ENCODE measurements around the gene SLC66A1. TPM values are rescaled to one million over a fixed set of nuclear protein-coding genes. Genes with fewer than 3 reads are reported as not detected.
"Not testable (repeated sequence)": the region's sequence is repeated elsewhere in the genome, so short reads cannot be mapped to it uniquely, and the experiment has no call there.

SLC66A1 gene
- total RNA-seq, 2 experiments from 2014 or later, result 6.5 to 6.8 TPM

- no peak for DNase-seq
- H3K27me3 Mint-ChIP-seq, result peaks cover 16% of the 10 kb centered on the region
- H3K9me3 Mint-ChIP-seq, result peaks cover 2% of the 10 kb centered on the region
- peak overlapping the region; percentile 48 for H3K4me3 Mint-ChIP-seq
- H3K27ac Mint-ChIP-seq, result no peak overlapping the region
- peaks cover 8% of the 10 kb centered on the region for H3K36me3 Mint-ChIP-seq
- peaks cover 6% of the 10 kb centered on the region for H3K4me1 Mint-ChIP-seq
Measured at GRCh38 chr1:19287436-19288185, 24.5 kb upstream of the SLC66A1 start.

GRCh38 chr1:19288324-19289241 is 23.5 kb upstream of the SLC66A1 start, which contains the start of gene AKR7A3:
AKR7A3 (minus strand) TSS chr1:19288770; CDS start chr1:19288709, 61 bp downstream.
- Mint-ChIP-seq H3K27me3 (peaks cover 16% of the 10 kb centered on the region), H3K36me3 (peaks cover 13% of the 10 kb centered on the region), H3K4me3 (peak within 1 kb of the TSS; percentile 48)
- not testable (repeated sequence) for H3K4me1 Mint-ChIP-seq, H3K27ac Mint-ChIP-seq, H3K9me3 Mint-ChIP-seq
- DNase-seq, result peak; percentile 76

DNA sequence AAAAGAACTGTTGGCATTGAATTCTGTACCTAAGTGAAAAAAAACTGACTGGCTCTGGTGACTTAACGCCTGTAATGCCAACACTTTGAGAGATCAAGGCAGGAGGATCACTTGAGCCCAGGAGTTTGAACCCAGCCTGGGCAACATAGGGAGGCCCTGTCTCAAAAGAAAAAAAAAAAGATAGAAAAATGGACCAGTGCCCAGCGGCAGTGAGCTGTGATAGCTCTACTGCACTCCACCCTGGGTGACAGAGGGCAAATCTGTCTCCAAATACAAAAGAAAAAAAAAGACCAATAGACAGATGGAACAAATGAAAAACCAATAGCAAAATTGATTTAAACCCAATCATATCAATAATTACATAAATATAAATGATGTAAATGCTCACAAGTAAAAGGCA is 22.9 kb upstream of the SLC66A1 start:
- peaks cover 8% of the 10 kb centered on the region for H3K9me3 Mint-ChIP-seq
- peaks cover 16% of the 10 kb centered on the region for H3K27me3 Mint-ChIP-seq
- no peak overlapping the region for H3K27ac Mint-ChIP-seq
- H3K4me1 Mint-ChIP-seq, result peaks cover 6% of the 10 kb centered on the region
- peak overlapping the region; percentile 48 for H3K4me3 Mint-ChIP-seq
- H3K36me3 Mint-ChIP-seq, result peaks cover 17% of the 10 kb centered on the region
- no peak for DNase-seq

- Mint-ChIP-seq H3K9me3 (peaks cover 32% of the 10 kb centered on the region), H3K27me3 (peaks cover 8% of the 10 kb centered on the region), H3K4me3 (no peak overlapping the region), H3K27ac (no peak overlapping the region), H3K36me3 (peaks cover 37% of the 10 kb centered on the region), H3K4me1 (no peaks in the 10 kb centered on the region)
- no peak for DNase-seq
Measured at GRCh38 chr1:19294638-19295037, 17.5 kb upstream of the SLC66A1 start.

- no peak overlapping the region for H3K27ac Mint-ChIP-seq
- H3K9me3 Mint-ChIP-seq, result peaks cover 14% of the 10 kb centered on the region
- no peak overlapping the region for H3K4me3 Mint-ChIP-seq
- H3K4me1 Mint-ChIP-seq, result no peaks in the 10 kb centered on the region
- peaks cover 4% of the 10 kb centered on the region for H3K27me3 Mint-ChIP-seq
- no peak for DNase-seq
- peaks cover 27% of the 10 kb centered on the region for H3K36me3 Mint-ChIP-seq
Measured at GRCh38 chr1:19300211-19300610, 11.9 kb upstream of the SLC66A1 start.

DNA sequence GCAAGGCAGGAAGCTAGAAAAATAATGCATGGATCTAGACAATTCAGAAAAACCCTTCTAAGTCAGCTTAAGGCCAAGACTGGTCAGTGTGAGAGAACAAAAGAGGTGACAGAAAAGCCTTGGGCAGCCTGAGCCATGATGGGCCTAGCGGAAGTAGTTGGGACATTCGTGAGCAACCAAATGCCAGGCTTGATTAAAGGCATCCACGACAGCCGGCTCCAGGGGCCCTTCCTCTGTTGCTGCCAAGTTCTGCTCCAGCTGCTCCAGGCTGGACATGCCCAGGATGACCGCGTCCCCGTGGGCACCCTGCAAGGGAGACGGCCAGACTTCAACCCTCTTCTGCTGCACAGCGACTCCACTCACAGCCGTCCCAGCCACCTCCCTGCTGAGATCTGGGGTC is 8.0 kb upstream of the SLC66A1 start:
- H3K27ac Mint-ChIP-seq, H3K9me3 Mint-ChIP-seq, H3K4me1 Mint-ChIP-seq, H3K4me3 Mint-ChIP-seq, H3K27me3 Mint-ChIP-seq, DNase-seq: not testable (repeated sequence)
- H3K36me3 Mint-ChIP-seq, result peaks cover 19% of the 10 kb centered on the region

- no peaks in the 10 kb centered on the region for H3K9me3 Mint-ChIP-seq
- peaks cover 16% of the 10 kb centered on the region for H3K36me3 Mint-ChIP-seq
- no peak overlapping the region for H3K4me3 Mint-ChIP-seq
- DNase-seq, result no peak
- H3K4me1 Mint-ChIP-seq, result peaks cover 6% of the 10 kb centered on the region
- no peak overlapping the region for H3K27ac Mint-ChIP-seq
- H3K27me3 Mint-ChIP-seq, result no peaks in the 10 kb centered on the region
Measured at GRCh38 chr1:19305880-19306279, 6.2 kb upstream of the SLC66A1 start.

GRCh38 chr1:19306941-19307340 is 5.2 kb upstream of the SLC66A1 start:
- H3K27ac Mint-ChIP-seq, result peak overlapping the region; percentile 13
- no peak for DNase-seq
- peaks cover 16% of the 10 kb centered on the region for H3K36me3 Mint-ChIP-seq
- no peak overlapping the region for H3K4me3 Mint-ChIP-seq
- H3K9me3 Mint-ChIP-seq, result no peaks in the 10 kb centered on the region
- H3K27me3 Mint-ChIP-seq, result no peaks in the 10 kb centered on the region
- peaks cover 9% of the 10 kb centered on the region for H3K4me1 Mint-ChIP-seq

- Mint-ChIP-seq H3K27me3 (no peaks in the 10 kb centered on the region), H3K9me3 (no peaks in the 10 kb centered on the region), H3K4me1 (peaks cover 12% of the 10 kb centered on the region), H3K27ac (no peak overlapping the region), H3K4me3 (no peak overlapping the region), H3K36me3 (peaks cover 16% of the 10 kb centered on the region)
- DNase-seq, result no peak
Measured at GRCh38 chr1:19307794-19308508, 4.2 kb upstream of the SLC66A1 start.

GRCh38 chr1:19308509-19308907 is 3.6 kb upstream of the SLC66A1 start:
- H3K36me3 Mint-ChIP-seq, result peaks cover 12% of the 10 kb centered on the region
- no peaks in the 10 kb centered on the region for H3K9me3 Mint-ChIP-seq
- no peak overlapping the region for H3K4me3 Mint-ChIP-seq
- no peak for DNase-seq
- peaks cover 18% of the 10 kb centered on the region for H3K4me1 Mint-ChIP-seq
- no peak overlapping the region for H3K27ac Mint-ChIP-seq
- no peaks in the 10 kb centered on the region for H3K27me3 Mint-ChIP-seq

- H3K27me3 Mint-ChIP-seq, result no peaks in the 10 kb centered on the region
- H3K9me3 Mint-ChIP-seq, result no peaks in the 10 kb centered on the region
- no peak for DNase-seq
- H3K27ac Mint-ChIP-seq, result no peak overlapping the region
- H3K36me3 Mint-ChIP-seq, result peaks cover 9% of the 10 kb centered on the region
- H3K4me3 Mint-ChIP-seq, result no peak overlapping the region
- peaks cover 23% of the 10 kb centered on the region for H3K4me1 Mint-ChIP-seq
Measured at GRCh38 chr1:19309123-19309813, 2.9 kb upstream of the SLC66A1 start.

DNA sequence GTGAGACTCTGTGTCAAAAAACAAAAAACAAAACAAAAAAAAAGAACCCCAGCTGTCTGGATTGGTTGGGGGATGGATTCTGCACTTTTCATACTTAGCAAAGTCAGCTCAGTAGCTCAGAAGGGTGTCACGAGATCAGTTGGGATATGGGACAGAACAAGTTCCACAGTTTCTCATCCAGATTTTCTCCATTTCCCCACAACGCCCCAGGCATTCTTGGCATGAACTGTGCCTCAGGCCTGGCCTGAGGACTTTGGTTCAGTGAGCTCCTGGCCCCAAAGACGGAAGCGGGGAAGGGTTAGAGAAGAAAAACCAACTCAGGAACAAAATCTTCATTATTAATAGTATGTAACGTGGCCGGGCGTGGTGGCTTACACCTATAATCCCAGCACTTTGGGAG is 2.1 kb upstream of the SLC66A1 start:
- H3K4me1 Mint-ChIP-seq, result peaks cover 24% of the 10 kb centered on the region
- no peaks in the 10 kb centered on the region for H3K9me3 Mint-ChIP-seq
- no peak overlapping the region for H3K4me3 Mint-ChIP-seq
- no peak overlapping the region for H3K27ac Mint-ChIP-seq
- peaks cover 7% of the 10 kb centered on the region for H3K36me3 Mint-ChIP-seq
- no peaks in the 10 kb centered on the region for H3K27me3 Mint-ChIP-seq
- no peak for DNase-seq

DNA sequence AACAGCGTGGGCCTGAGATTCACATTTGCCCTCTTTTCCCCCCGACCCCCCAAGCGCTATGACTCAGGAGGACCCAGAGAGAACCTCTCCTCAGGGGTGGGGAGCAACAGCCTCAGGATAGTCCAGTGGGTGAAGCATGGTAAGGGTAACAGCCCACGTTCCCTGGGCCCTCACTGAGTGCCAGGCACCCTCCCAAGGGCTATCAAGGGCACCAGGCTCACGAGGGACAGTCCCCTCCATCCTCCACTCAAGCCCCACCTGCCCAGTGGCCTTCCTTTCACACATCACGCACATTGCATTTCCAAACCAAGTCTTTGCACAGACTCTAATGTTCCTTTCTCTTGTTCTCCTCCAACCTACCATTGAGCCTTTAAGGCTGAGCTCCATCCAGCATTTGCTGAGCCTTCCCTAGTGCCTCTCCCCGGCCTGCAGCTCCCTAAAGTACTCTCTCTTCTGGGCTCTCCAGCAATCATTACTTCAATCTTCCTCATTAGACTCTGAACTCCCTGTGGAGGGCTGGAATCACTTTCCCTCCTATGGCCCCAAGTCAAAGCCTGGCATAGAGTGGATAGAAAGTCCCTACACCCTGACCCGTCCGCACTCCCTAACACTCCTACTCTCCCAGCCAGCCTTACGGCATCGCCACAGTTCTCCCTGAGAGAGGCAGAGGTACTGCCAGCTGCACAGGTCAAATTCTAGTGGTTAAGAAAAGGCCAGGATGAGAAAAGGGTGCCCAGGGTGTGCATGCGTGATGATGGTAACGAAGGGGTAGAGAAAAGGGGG is 1.2 kb upstream of the SLC66A1 start:
- Mint-ChIP-seq H3K27ac (peak overlapping the region; percentile 5), H3K4me1 (peaks cover 33% of the 10 kb centered on the region), H3K9me3 (no peaks in the 10 kb centered on the region), H3K4me3 (peak overlapping the region; percentile 80), H3K27me3 (no peaks in the 10 kb centered on the region), H3K36me3 (peaks cover 6% of the 10 kb centered on the region)
- no peak for DNase-seq

DNA sequence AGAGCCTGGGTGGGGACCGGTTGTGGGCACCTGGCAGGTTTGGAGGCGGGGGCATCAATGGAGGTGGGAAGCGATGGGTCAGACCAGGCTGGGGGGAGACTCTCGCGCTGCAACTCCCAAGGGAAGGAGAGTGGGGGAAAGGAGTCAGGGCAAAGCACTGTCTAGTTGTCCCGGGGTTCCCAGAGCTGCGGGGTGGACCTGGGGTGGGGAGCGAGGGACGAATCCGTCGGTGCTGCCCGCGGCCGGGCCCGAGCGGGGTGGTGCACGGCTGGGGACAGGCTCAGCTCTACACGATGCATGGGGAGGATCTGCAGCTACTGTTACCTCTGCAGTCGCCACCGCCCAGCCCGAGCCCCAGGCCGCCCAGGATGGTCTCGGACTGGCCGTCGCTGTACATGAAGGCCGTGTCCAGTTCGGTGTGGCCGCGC is 609 bp upstream of the SLC66A1 start:
- Mint-ChIP-seq H3K36me3 (peaks cover 6% of the 10 kb centered on the region), H3K27me3 (no peaks in the 10 kb centered on the region), H3K4me1 (peaks cover 34% of the 10 kb centered on the region), H3K9me3 (no peaks in the 10 kb centered on the region), H3K4me3 (peak overlapping the region; percentile 80), H3K27ac (peak overlapping the region; percentile 5)
- peak; percentile 28 for DNase-seq
